ENCODE data around the gene THSD4. TPM values are rescaled to one million over a fixed set of nuclear protein-coding genes. Genes with fewer than 3 reads are reported as not detected.
A peak's percentile ranks its signal among the peaks of the same experiment; 100 is the strongest.

Gene THSD4
- total and polyA plus RNA-seq, 2 of the 8 experiments (the other 6 are each of a cell fraction or from before 2014, with no cell fraction given) = 2.5 to 6.2 TPM

DNA sequence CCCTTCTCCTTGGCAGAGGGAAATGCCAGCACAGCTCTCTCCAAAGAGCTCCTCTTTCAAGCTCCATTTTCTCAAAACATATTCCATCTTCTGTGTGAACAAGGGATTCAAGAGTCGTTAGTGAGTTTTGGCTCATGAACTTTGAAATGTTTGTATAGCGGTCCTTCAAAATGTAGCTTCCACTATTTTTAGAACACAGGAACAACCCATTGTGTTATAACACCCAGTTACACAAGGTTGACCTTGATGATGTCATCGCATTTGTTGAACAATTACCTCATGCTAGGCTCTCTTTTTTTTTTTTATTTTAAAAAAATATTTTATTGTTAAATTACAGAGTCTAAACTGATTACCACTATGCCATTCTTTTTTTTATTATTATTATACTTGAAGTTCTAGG, 251.7 kb downstream of the THSD4 start:
- Histone ChIP-seq H3K23me2 (ENCODE audit: low read depth, low read length) (no peaks in the 10 kb centered on the region), H3K9ac (replicated peaks in 1 of 4; ENCODE audit: extremely low read depth in 1 of 4, low read depth in 3 of 4, low read length in 3 of 4) (no peak overlapping the region), H2BK5ac (ENCODE audit: low read depth, low read length) (no peak overlapping the region), H2AFZ (ENCODE audit: low read length) (no peak overlapping the region), H3K79me2 (ENCODE audit: control insufficient read depth in 1 of 2, insufficient read depth in 2 of 2, low read length in 2 of 2) (no peaks in the 10 kb centered on the region), H3K23ac (ENCODE audit: insufficient read length) (no peak overlapping the region), H3K4me2 (ENCODE audit: insufficient read depth in 1 of 2, low read depth in 2 of 2, low read length in 2 of 2) (no peak overlapping the region), H4K20me1 (replicated peaks in 1 of 2; ENCODE audit: control insufficient read depth in 1 of 2, insufficient read depth in 2 of 2, low read length in 2 of 2) (no peaks in the 10 kb centered on the region), H2BK12ac (ENCODE audit: low read depth, low read length) (no peak overlapping the region), H4K5ac (ENCODE audit: insufficient read length, low read depth, low read length) (no peak overlapping the region), H3K36me3 (ENCODE audit: control insufficient read depth in 2 of 4, insufficient read depth in 4 of 4, low read length in 3 of 4) (no peaks in the 10 kb centered on the region), H3K79me1 (ENCODE audit: low read depth, low read length) (no peaks in the 10 kb centered on the region), H2AK5ac (ENCODE audit: low read depth, low read length) (peak overlapping the region; percentile 90; the same call in 1 of the 2 replicates), H3K18ac (ENCODE audit: extremely low read depth, low read length) (0 out of 2 replicates have a peak overlapping the region, but pooled peaks have one; percentile 24), H4K91ac (replicated peaks; ENCODE audit: insufficient read length, low read length) (peak overlapping the region; percentile 8), H3K27ac (ENCODE audit: low read depth, low read length) (no peak overlapping the region), H3K4me3 (ENCODE audit: extremely low read depth in 1 of 4, insufficient read depth in 2 of 4, low read depth in 3 of 4, low read length in 4 of 4) (no peak overlapping the region), H3K14ac (ENCODE audit: insufficient read length) (no peak overlapping the region), H2BK15ac (ENCODE audit: low read length) (no peak overlapping the region), H3K27me3 (replicated peaks in 1 of 4; ENCODE audit: control insufficient read depth in 3 of 4, extremely low read depth in 1 of 4, insufficient read depth in 3 of 4, low read length in 3 of 4) (no peaks in the 10 kb centered on the region), H3K56ac (replicated peaks; ENCODE audit: insufficient read length, low read depth, low read length) (no peak overlapping the region), H2BK20ac (ENCODE audit: low read length) (0 out of 2 replicates have a peak overlapping the region, but pooled peaks have one; percentile 75), H2BK120ac (replicated peaks; ENCODE audit: low read depth, low read length) (no peak overlapping the region), H4K8ac (ENCODE audit: extremely low read depth, insufficient read depth, low read length) (no peak overlapping the region), H3K4ac (replicated peaks; ENCODE audit: insufficient read length, low read depth, low read length) (no peak overlapping the region), H3K9me3 (ENCODE audit: insufficient read depth in 2 of 2, low read depth in 1 of 2, low read length in 1 of 2) (no peaks in the 10 kb centered on the region), H3K4me1 (replicated peaks in 1 of 4; ENCODE audit: control insufficient read depth in 3 of 4, insufficient read depth in 4 of 4, low read length in 3 of 4) (peaks cover 9 to 21% (median 17%) of the 10 kb centered on the region in 4 experiments; a peak in 5 of 7 replicates)
- 86% methylated on average over 3 of the region's 3 CpGs; no CpG with 5 or more reads in 1 of the 2 experiments for WGBS, 2 experiments (ENCODE audit: extremely low coverage in 1 of 2, insufficient coverage in 1 of 2, insufficient read length in 1 of 2, insufficient replicate concordance in 2 of 2, low coverage in 1 of 2, low lambda C conversion rate in 2 of 2, missing lambda C conversion rate in 1 of 2)
- DNase-seq (ENCODE audit: low read depth in 1 of 2, low spot score in 2 of 2) = no peak
- no peak for FAIRE-seq
- ChIA-PET CTCF (ENCODE audit: partially characterized antibody) (interaction anchor here (0.7 kb wide), 1 partner anchor 71 kb away, joined by 3 read pairs; no protein-coding TSS in a partner anchor), POLR2A (ENCODE audit: partially characterized antibody) (interaction anchor here (0.6 kb wide), 1 partner anchor 245 kb away, joined by 3 read pairs; no protein-coding TSS in a partner anchor)
- no peak for TF ChIP-seq PHF8 (conservative IDR thresholded peaks at IDR 0.05; ENCODE audit: low read depth, low read length)
- no peak for TF ChIP-seq SIRT6 (IDR thresholded peaks at IDR 0.05; ENCODE audit: low read length)
- TF ChIP-seq SUZ12 (IDR thresholded peaks at IDR 0.05; ENCODE audit: low read length) = no peak
- no peak for TF ChIP-seq ZNF274 (IDR thresholded peaks at IDR 0.05; ENCODE audit: borderline replicate concordance, extremely low read depth, low read length)
- TF ChIP-seq, protein P1, sequence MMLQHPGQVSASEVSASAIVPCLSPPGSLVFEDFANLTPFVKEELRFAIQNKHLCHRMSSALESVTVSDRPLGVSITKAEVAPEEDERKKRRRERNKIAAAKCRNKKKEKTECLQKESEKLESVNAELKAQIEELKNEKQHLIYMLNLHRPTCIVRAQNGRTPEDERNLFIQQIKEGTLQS (IDR thresholded peaks at IDR 0.05; ENCODE audit: insufficient read depth, low read depth, low read length) = no peak
- TF ChIP-seq CREB1 (IDR thresholded peaks at IDR 0.05) = no peak
- TF ChIP-seq JUN (IDR thresholded peaks at IDR 0.05; ENCODE audit: low read depth, low read length) = no peak
- no peak for TF ChIP-seq TAF7 (optimal IDR thresholded peaks at IDR 0.05; ENCODE audit: borderline replicate concordance, low read depth, low read length)
- TF ChIP-seq POU5F1 (IDR thresholded peaks at IDR 0.05; ENCODE audit: low read depth, low read length) = no peak
- no peak for TF ChIP-seq SP1 (IDR thresholded peaks at IDR 0.05; ENCODE audit: low read depth, low read length)
- TF ChIP-seq, protein P2, sequence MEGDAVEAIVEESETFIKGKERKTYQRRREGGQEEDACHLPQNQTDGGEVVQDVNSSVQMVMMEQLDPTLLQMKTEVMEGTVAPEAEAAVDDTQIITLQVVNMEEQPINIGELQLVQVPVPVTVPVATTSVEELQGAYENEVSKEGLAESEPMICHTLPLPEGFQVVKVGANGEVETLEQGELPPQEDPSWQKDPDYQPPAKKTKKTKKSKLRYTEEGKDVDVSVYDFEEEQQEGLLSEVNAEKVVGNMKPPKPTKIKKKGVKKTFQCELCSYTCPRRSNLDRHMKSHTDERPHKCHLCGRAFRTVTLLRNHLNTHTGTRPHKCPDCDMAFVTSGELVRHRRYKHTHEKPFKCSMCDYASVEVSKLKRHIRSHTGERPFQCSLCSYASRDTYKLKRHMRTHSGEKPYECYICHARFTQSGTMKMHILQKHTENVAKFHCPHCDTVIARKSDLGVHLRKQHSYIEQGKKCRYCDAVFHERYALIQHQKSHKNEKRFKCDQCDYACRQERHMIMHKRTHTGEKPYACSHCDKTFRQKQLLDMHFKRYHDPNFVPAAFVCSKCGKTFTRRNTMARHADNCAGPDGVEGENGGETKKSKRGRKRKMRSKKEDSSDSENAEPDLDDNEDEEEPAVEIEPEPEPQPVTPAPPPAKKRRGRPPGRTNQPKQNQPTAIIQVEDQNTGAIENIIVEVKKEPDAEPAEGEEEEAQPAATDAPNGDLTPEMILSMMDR (IDR thresholded peaks at IDR 0.05; ENCODE audit: control extremely low read depth in 1 of 3, insufficient read depth in 1 of 3, low read depth in 1 of 3, low read length in 3 of 3) = no peak

Measured in H1 (cell line).